ENCODE measurements around the gene DGCR2. TPM values are rescaled to one million over a fixed set of nuclear protein-coding genes. Genes with fewer than 3 reads are reported as not detected.

Gene DGCR2
- total and polyA plus RNA-seq, 2 experiments from 2014 or later = 18.5 to 83.0 TPM

DNA sequence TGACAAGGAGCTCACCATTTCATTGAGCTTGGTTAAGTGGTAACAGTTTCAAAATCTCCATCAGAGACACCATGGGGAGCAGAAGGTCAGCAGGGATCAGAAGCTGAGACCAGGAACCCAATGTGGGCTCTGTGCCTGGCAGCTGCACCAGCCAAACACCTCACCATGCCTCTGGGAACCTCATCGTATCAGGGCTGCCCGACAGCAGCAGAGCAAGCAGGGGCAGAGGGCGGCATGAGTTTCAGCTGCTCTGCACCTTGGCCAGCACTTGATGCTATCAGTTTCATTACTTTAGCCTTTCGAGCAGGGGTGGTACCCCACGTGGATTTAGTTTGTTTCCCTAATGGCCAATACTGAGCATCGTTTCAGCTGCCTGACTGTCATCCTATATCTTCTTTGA is 77.8 kb downstream of the DGCR2 start (continued):
- no peak for TF ChIP-seq ZNF462 (CRISPR knock-in tag; IDR thresholded peaks at IDR 0.05)
- TF ChIP-seq NANOG (IDR thresholded peaks at IDR 0.05; ENCODE audit: borderline replicate concordance) = no peak
- TF ChIP-seq EZH2 (IDR thresholded peaks at IDR 0.05; ENCODE audit: low read depth, unreplicated experiment) = no peak
- TF ChIP-seq, protein P1, sequence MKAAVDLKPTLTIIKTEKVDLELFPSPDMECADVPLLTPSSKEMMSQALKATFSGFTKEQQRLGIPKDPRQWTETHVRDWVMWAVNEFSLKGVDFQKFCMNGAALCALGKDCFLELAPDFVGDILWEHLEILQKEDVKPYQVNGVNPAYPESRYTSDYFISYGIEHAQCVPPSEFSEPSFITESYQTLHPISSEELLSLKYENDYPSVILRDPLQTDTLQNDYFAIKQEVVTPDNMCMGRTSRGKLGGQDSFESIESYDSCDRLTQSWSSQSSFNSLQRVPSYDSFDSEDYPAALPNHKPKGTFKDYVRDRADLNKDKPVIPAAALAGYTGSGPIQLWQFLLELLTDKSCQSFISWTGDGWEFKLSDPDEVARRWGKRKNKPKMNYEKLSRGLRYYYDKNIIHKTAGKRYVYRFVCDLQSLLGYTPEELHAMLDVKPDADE (IDR thresholded peaks at IDR 0.05) = no peak
- no peak for TF ChIP-seq CTCF (conservative IDR thresholded peaks at IDR 0.05; ENCODE audit: low read depth in 2 of 2)
- no peak for TF ChIP-seq CREB1 (CRISPR knock-in tag; IDR thresholded peaks at IDR 0.05; ENCODE audit: low read depth)

Data from GM23338 (cell line).